ENCODE results near the gene LRRC8E. TPM values are rescaled to one million over a fixed set of nuclear protein-coding genes. Genes with fewer than 3 reads are reported as not detected.
A peak's percentile ranks its signal among the peaks of the same experiment; 100 is the strongest.

LRRC8E gene
- total RNA-seq, 1 experiment from 2014 or later, result 3.0 TPM

DNA sequence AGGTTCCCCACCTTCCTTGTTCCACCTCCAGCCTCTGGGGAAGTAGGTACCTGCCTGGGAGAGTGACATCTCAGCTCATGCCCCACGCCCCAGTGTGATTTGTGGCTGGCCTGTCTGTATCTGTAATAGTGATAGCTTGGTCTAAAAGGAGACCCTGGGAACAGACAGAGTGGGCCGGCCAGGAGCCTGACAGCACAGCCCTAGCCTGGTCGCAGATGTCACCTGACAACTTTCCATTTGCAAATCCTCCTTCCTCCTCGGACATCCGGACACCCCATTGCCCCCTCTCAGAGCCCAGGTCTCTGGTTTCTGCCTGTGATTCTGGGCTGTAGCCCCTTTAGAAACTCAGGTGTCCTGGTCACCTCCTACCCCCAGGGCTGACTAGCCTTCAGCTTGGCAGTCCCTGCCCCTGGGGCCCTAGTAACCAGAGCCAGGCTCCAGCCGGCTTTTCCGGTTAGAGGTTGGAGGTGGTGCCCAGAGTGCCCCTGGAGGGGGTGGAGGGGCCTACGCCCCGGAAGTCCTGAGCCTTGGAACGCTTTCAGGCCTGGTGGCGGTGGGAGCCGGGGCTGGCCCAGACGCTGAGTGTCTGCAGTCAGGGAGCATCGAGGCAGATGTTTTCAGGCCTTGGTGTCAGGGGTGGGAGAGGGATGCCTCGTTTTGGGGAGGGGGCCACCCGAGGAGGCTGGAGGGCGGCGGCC lies 6.5 kb downstream of the LRRC8E start:
- CTCF ChIA-PET, result interaction anchor here (0.9 kb wide), 1 partner anchor 26 kb away, joined by 4 read pairs; no protein-coding TSS in a partner anchor
- H3K27me3 Mint-ChIP-seq (ENCODE audit: low read depth), result peaks cover 17% of the 10 kb centered on the region
- peaks cover 3% of the 10 kb centered on the region; the same call in 1 of the 2 replicates for H3K4me1 Mint-ChIP-seq
- no peak overlapping the region for H3K4me3 Mint-ChIP-seq
- no peaks in the 10 kb centered on the region for H3K36me3 Mint-ChIP-seq
- DNase-seq (ENCODE audit: low spot score) (no peak), ATAC-seq (peak; percentile 76)
- TF ChIP-seq, protein P1, sequence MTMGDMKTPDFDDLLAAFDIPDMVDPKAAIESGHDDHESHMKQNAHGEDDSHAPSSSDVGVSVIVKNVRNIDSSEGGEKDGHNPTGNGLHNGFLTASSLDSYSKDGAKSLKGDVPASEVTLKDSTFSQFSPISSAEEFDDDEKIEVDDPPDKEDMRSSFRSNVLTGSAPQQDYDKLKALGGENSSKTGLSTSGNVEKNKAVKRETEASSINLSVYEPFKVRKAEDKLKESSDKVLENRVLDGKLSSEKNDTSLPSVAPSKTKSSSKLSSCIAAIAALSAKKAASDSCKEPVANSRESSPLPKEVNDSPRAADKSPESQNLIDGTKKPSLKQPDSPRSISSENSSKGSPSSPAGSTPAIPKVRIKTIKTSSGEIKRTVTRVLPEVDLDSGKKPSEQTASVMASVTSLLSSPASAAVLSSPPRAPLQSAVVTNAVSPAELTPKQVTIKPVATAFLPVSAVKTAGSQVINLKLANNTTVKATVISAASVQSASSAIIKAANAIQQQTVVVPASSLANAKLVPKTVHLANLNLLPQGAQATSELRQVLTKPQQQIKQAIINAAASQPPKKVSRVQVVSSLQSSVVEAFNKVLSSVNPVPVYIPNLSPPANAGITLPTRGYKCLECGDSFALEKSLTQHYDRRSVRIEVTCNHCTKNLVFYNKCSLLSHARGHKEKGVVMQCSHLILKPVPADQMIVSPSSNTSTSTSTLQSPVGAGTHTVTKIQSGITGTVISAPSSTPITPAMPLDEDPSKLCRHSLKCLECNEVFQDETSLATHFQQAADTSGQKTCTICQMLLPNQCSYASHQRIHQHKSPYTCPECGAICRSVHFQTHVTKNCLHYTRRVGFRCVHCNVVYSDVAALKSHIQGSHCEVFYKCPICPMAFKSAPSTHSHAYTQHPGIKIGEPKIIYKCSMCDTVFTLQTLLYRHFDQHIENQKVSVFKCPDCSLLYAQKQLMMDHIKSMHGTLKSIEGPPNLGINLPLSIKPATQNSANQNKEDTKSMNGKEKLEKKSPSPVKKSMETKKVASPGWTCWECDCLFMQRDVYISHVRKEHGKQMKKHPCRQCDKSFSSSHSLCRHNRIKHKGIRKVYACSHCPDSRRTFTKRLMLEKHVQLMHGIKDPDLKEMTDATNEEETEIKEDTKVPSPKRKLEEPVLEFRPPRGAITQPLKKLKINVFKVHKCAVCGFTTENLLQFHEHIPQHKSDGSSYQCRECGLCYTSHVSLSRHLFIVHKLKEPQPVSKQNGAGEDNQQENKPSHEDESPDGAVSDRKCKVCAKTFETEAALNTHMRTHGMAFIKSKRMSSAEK (CRISPR knock-in tag; IDR thresholded peaks at IDR 0.05; ENCODE audit: borderline replicate concordance), result no peak
- TF ChIP-seq, protein P2, sequence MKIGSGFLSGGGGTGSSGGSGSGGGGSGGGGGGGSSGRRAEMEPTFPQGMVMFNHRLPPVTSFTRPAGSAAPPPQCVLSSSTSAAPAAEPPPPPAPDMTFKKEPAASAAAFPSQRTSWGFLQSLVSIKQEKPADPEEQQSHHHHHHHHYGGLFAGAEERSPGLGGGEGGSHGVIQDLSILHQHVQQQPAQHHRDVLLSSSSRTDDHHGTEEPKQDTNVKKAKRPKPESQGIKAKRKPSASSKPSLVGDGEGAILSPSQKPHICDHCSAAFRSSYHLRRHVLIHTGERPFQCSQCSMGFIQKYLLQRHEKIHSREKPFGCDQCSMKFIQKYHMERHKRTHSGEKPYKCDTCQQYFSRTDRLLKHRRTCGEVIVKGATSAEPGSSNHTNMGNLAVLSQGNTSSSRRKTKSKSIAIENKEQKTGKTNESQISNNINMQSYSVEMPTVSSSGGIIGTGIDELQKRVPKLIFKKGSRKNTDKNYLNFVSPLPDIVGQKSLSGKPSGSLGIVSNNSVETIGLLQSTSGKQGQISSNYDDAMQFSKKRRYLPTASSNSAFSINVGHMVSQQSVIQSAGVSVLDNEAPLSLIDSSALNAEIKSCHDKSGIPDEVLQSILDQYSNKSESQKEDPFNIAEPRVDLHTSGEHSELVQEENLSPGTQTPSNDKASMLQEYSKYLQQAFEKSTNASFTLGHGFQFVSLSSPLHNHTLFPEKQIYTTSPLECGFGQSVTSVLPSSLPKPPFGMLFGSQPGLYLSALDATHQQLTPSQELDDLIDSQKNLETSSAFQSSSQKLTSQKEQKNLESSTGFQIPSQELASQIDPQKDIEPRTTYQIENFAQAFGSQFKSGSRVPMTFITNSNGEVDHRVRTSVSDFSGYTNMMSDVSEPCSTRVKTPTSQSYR (CRISPR knock-in tag; IDR thresholded peaks at IDR 0.05), result no peak
- no peak for TF ChIP-seq NFE2L1 (CRISPR knock-in tag; IDR thresholded peaks at IDR 0.05)
- TF ChIP-seq ZNF423 (CRISPR knock-in tag; IDR thresholded peaks at IDR 0.05), result no peak
- peak overlapping the region; percentile 57; the same call in 1 of the 2 replicates for H3K27ac Mint-ChIP-seq
- POLR2A ChIA-PET, result no interaction called here
- no peaks in the 10 kb centered on the region for H3K9me3 Mint-ChIP-seq

DNA sequence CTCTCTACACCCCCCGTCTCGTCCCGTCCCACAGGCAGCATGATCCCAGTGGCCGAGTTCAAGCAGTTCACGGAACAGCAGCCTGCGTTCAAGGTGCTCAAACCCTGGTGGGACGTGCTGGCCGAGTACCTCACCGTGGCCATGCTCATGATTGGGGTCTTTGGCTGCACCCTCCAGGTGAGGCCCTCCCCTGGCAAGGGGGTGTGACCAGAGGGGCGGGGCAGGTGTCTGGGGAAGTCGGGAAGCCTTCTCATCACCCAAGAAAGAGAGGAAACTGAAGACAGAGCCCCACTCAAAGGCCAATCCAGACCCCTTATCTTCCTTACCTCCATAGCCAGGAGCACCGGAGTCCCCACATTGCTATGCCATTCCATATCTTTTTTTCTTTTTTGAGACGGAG lies 7.3 kb downstream of the LRRC8E start:
- peaks cover 11% of the 10 kb centered on the region for H3K27me3 Mint-ChIP-seq (ENCODE audit: low read depth)
- peak overlapping the region; percentile 38; the same call in 1 of the 2 replicates for H3K27ac Mint-ChIP-seq
- CTCF ChIA-PET, result no interaction called here
- POLR2A ChIA-PET, result no interaction called here
- H3K9me3 Mint-ChIP-seq, result no peaks in the 10 kb centered on the region
- no peaks in the 10 kb centered on the region for H3K36me3 Mint-ChIP-seq
- peaks cover 3% of the 10 kb centered on the region; the same call in 1 of the 2 replicates for H3K4me1 Mint-ChIP-seq
- no peak overlapping the region for H3K4me3 Mint-ChIP-seq
- TF ChIP-seq ZNF138 (CRISPR knock-in tag; conservative IDR thresholded peaks at IDR 0.05), result no peak
- no peak for TF ChIP-seq MYBL2 (CRISPR knock-in tag; IDR thresholded peaks at IDR 0.05)
- TF ChIP-seq TEAD1 (CRISPR knock-in tag; IDR thresholded peaks at IDR 0.05), result no peak
- TF ChIP-seq, protein P1 (CRISPR knock-in tag; IDR thresholded peaks at IDR 0.05; ENCODE audit: borderline replicate concordance), result no peak
- no peak for TF ChIP-seq JUN (CRISPR knock-in tag; IDR thresholded peaks at IDR 0.05)
- DNase-seq (ENCODE audit: low spot score) (no peak), ATAC-seq (no peak)

DNA sequence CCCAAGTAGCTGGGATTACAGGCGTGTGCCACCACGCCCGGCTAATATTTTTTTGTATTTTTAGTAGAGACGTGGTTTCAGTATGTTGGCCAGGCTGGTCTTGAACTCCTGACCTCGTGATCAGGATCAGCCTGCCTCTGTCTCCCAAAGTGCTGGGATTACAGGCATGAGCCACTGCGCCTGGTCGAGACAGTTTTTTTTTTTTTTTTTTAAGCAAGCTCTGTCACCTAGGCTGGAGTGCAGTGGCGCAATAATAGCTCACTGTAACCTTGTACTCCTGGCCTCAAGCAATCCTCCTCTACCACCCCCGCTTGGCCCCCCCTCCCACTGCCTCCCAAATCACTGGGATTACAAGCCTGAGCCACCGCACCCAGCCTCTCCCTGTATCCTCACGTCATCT lies 9.0 kb downstream of the LRRC8E start:
- Mint-ChIP-seq H3K4me1 (peaks cover 3% of the 10 kb centered on the region; the same call in 1 of the 2 replicates), H3K27me3 (ENCODE audit: low read depth) (peaks cover 2% of the 10 kb centered on the region; the same call in 1 of the 2 replicates), H3K9me3 (no peaks in the 10 kb centered on the region), H3K4me3 (no peak overlapping the region), H3K27ac (no peak overlapping the region), H3K36me3 (no peaks in the 10 kb centered on the region)
- POLR2A ChIA-PET, result interaction anchor here (0.7 kb wide), 1 partner anchor 551 kb away, joined by 4 read pairs; no protein-coding TSS in a partner anchor
- CTCF ChIA-PET, result interaction anchor here (0.7 to 1.5 kb wide), 6 partner anchors 11 to 329 kb away, joined by 3 to 5 read pairs (median 4); partner anchors contain the start of gene SNAPC2
- ATAC-seq (no peak), DNase-seq (ENCODE audit: low spot score) (no peak)
- TF ChIP-seq, protein P3, sequence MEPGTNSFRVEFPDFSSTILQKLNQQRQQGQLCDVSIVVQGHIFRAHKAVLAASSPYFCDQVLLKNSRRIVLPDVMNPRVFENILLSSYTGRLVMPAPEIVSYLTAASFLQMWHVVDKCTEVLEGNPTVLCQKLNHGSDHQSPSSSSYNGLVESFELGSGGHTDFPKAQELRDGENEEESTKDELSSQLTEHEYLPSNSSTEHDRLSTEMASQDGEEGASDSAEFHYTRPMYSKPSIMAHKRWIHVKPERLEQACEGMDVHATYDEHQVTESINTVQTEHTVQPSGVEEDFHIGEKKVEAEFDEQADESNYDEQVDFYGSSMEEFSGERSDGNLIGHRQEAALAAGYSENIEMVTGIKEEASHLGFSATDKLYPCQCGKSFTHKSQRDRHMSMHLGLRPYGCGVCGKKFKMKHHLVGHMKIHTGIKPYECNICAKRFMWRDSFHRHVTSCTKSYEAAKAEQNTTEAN (CRISPR knock-in tag; IDR thresholded peaks at IDR 0.05), result no peak
- no peak for TF ChIP-seq TCF7 (CRISPR knock-in tag; IDR thresholded peaks at IDR 0.05; ENCODE audit: low read depth)
- TF ChIP-seq NFYB (CRISPR knock-in tag; conservative IDR thresholded peaks at IDR 0.05; ENCODE audit: low read depth), result no peak
- no peak for TF ChIP-seq NR1H2 (CRISPR knock-in tag; IDR thresholded peaks at IDR 0.05)
- TF ChIP-seq PRRX2 (CRISPR knock-in tag; IDR thresholded peaks at IDR 0.05), result no peak
- TF ChIP-seq ATF1 (CRISPR knock-in tag; IDR thresholded peaks at IDR 0.05), result no peak
- TF ChIP-seq FOXJ3 (CRISPR knock-in tag; IDR thresholded peaks at IDR 0.05; ENCODE audit: borderline replicate concordance), result no peak
- TF ChIP-seq, protein P4, sequence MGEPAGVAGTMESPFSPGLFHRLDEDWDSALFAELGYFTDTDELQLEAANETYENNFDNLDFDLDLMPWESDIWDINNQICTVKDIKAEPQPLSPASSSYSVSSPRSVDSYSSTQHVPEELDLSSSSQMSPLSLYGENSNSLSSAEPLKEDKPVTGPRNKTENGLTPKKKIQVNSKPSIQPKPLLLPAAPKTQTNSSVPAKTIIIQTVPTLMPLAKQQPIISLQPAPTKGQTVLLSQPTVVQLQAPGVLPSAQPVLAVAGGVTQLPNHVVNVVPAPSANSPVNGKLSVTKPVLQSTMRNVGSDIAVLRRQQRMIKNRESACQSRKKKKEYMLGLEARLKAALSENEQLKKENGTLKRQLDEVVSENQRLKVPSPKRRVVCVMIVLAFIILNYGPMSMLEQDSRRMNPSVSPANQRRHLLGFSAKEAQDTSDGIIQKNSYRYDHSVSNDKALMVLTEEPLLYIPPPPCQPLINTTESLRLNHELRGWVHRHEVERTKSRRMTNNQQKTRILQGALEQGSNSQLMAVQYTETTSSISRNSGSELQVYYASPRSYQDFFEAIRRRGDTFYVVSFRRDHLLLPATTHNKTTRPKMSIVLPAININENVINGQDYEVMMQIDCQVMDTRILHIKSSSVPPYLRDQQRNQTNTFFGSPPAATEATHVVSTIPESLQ (CRISPR knock-in tag; IDR thresholded peaks at IDR 0.05), result no peak

Measured in WTC11 (cell line).